IMR-90 (cell line): Measurements from ENCODE around the gene MAGEB3. TPM values are rescaled to one million over a fixed set of nuclear protein-coding genes. Genes with fewer than 3 reads are reported as not detected.

ENCODE experiments used
- ATAC-seq: fragments of 200-7000 bp; cut with Tn5 transposase; 2 replicates; pipeline ENCODE4 v1.9.1; 2020; ENCODE audit warnings: low read depth, mild to moderate bottlenecking, moderate library complexity
- BruUV-seq: library from RNA; stranded (reverse); fragments of 400-500 nt; replicated peaks from 2 replicates; lab custom pipeline; 2021; lab: Mats Ljungman, UMichigan
- CTCF ChIA-PET: fragments of 300-600 bp; formaldehyde crosslinking; extraction: SDS; loops from one replicate; lab custom pipeline; 2021; ENCODE audit warnings: antibody characterized with exemption; lab: Yijun Ruan, JAX
- POLR2A ChIA-PET: fragments of 300-600 bp; sonication (Branson Sonifier 250); formaldehyde crosslinking; loops from one replicate; lab custom pipeline; 2022; ENCODE audit warnings: antibody characterized with exemption; ENCODE audit not compliant: unreplicated experiment; lab: Charles Lee
- DNase-seq: peaks from one replicate; pipeline ENCODE4 v3.0.0; 2013
- H2AFZ ChIP-seq: replicated peaks from 2 replicates; pipeline ENCODE3; 2013; ENCODE audit warnings: low read length, mild to moderate bottlenecking; ENCODE audit not compliant: poor library complexity
- H2AK5ac ChIP-seq: 2 replicates; pipeline ENCODE4 v1.6.1; 2013; ENCODE audit warnings: low read depth, low read length, inconsistent platforms
- H2AK9ac ChIP-seq: replicated peaks from 2 replicates; pipeline ENCODE3; 2013; ENCODE audit warnings: mild to moderate bottlenecking, low read depth, low read length, moderate library complexity; ENCODE audit not compliant: poor library complexity
- H2BK120ac ChIP-seq: 2 replicates; pipeline ENCODE4 v1.6.1; 2013; ENCODE audit warnings: low read depth, low read length, inconsistent platforms
- H2BK15ac ChIP-seq: 3 replicates; pipeline ENCODE4 v1.6.1; 2013; ENCODE audit warnings: low read depth, low read length, inconsistent platforms
- H2BK20ac ChIP-seq: 2 replicates; pipeline ENCODE4 v1.6.1; 2013; ENCODE audit warnings: low read depth, mild to moderate bottlenecking, inconsistent platforms, low read length, moderate library complexity
- H2BK5ac ChIP-seq: 2 replicates; pipeline ENCODE4 v1.6.1; 2013; ENCODE audit warnings: mild to moderate bottlenecking, low read depth, low read length, inconsistent platforms; ENCODE audit not compliant: poor library complexity, severe bottlenecking
- H3K14ac ChIP-seq: replicated peaks from 2 replicates; pipeline ENCODE4 v1.6.1; 2013; ENCODE audit warnings: low read depth, low read length, inconsistent platforms
- H3K18ac ChIP-seq: 2 replicates; pipeline ENCODE4 v1.6.1; 2013; ENCODE audit warnings: low read depth, low read length, control low read depth
- H3K23ac ChIP-seq: 2 replicates; pipeline ENCODE4 v1.6.1; 2013; ENCODE audit warnings: low read depth, low read length, inconsistent platforms
- H3K27ac ChIP-seq: 2 replicates; pipeline ENCODE4 v1.5.1; 2013; ENCODE audit warnings: mild to moderate bottlenecking, control low read depth, low read length; ENCODE audit not compliant: insufficient read depth
- H3K27me3 ChIP-seq: 2 replicates; pipeline ENCODE4 v1.6.1; 2013; ENCODE audit warnings: low read length; ENCODE audit not compliant: control insufficient read depth, insufficient read depth
- H3K36me3 ChIP-seq: 2 replicates; pipeline ENCODE4 v1.6.1; 2013; ENCODE audit warnings: low read length, mixed read lengths; ENCODE audit not compliant: control insufficient read depth, insufficient read depth
- H3K4ac ChIP-seq: 2 replicates; pipeline ENCODE4 v1.6.1; 2013; ENCODE audit warnings: low read depth, low read length, inconsistent platforms
- H3K4me1 ChIP-seq: 2 replicates; pipeline ENCODE4 v1.6.1; 2013; ENCODE audit warnings: low read length, mixed read lengths; ENCODE audit not compliant: control insufficient read depth, insufficient read depth
- H3K4me2 ChIP-seq: 2 replicates; pipeline ENCODE4 v1.6.1; 2013; ENCODE audit warnings: low read depth, mild to moderate bottlenecking, control low read depth, low read length, moderate library complexity
- H3K4me3 ChIP-seq: 2 replicates; pipeline ENCODE4 v1.5.1; 2013; ENCODE audit warnings: low read depth, mild to moderate bottlenecking, control low read depth, low read length, moderate library complexity; ENCODE audit not compliant: insufficient read depth
- H3K56ac ChIP-seq: 2 replicates; pipeline ENCODE4 v1.6.1; 2013; ENCODE audit warnings: low read length, inconsistent platforms; ENCODE audit not compliant: insufficient read depth; ENCODE audit errors: extremely low read depth
- H3K79me1 ChIP-seq, 2 experiments: 2 replicates each; pipeline ENCODE4 v1.6.1; 2013; ENCODE audit warnings: low read length in 2 of 2, inconsistent platforms in 1 of 2, low read depth in 1 of 2
- H3K9ac ChIP-seq: 2 replicates; pipeline ENCODE4 v1.6.1; 2013; ENCODE audit warnings: low read depth, low read length, control low read depth
- H3K9me1 ChIP-seq: 2 replicates; pipeline ENCODE4 v1.6.1; 2013; ENCODE audit warnings: low read length, inconsistent platforms; ENCODE audit not compliant: insufficient read depth
- H3K9me3 ChIP-seq: 2 replicates; pipeline ENCODE4 v1.6.1; 2013; ENCODE audit warnings: low read length; ENCODE audit not compliant: control insufficient read depth, insufficient read depth
- H4K20me1 ChIP-seq: 2 replicates; pipeline ENCODE4 v1.6.1; 2013; ENCODE audit warnings: low read length, inconsistent platforms; ENCODE audit not compliant: insufficient read depth
- H4K5ac ChIP-seq: 2 replicates; pipeline ENCODE4 v1.6.1; 2013; ENCODE audit warnings: mild to moderate bottlenecking, low read depth, low read length, control low read depth
- H4K8ac ChIP-seq, 2 experiments: 2 replicates each; pipeline ENCODE4 v1.6.1; 2013; ENCODE audit warnings: low read depth in 2 of 2, low read length in 2 of 2, control low read depth in 1 of 2, inconsistent platforms in 1 of 2
- H4K91ac ChIP-seq: 2 replicates; pipeline ENCODE4 v1.6.1; 2013; ENCODE audit warnings: low read depth, low read length, inconsistent platforms; ENCODE audit not compliant: insufficient read depth
- BHLHE40 ChIP-seq: fragments of 150-350 bp; IDR thresholded peaks from 2 replicates; pipeline ENCODE4 v1.6.1; 2016; ENCODE audit warnings: mild to moderate bottlenecking, low read depth, low read length
- CEBPB ChIP-seq: IDR thresholded peaks from 2 replicates; pipeline ENCODE4 v1.6.1; 2012; ENCODE audit warnings: low read depth, low read length, improper control_type of control experiment
- CHD1 ChIP-seq: IDR thresholded peaks from 2 replicates; pipeline ENCODE4 v1.6.1; 2012; ENCODE audit warnings: low read depth, low read length, improper control_type of control experiment
- ELK1 ChIP-seq: fragments of 150-350 bp; IDR thresholded peaks from 2 replicates; pipeline ENCODE4 v1.6.1; 2016; ENCODE audit warnings: low read depth, mild to moderate bottlenecking, low read length, moderate library complexity, borderline replicate concordance
- FOS ChIP-seq: fragments of 150-350 bp; IDR thresholded peaks from 2 replicates; pipeline ENCODE4 v1.6.1; 2016; ENCODE audit warnings: low read depth, low read length
- MAFK ChIP-seq: IDR thresholded peaks from 2 replicates; pipeline ENCODE4 v1.6.1; 2012; ENCODE audit warnings: low read depth, low read length, improper control_type of control experiment
- MAZ ChIP-seq: IDR thresholded peaks from 2 replicates; pipeline ENCODE4 v1.6.1; 2012; ENCODE audit warnings: low read depth, mild to moderate bottlenecking, low read length, improper control_type of control experiment, moderate library complexity, borderline replicate concordance
- MXI1 ChIP-seq: IDR thresholded peaks from 2 replicates; pipeline ENCODE4 v1.6.1; 2012; ENCODE audit warnings: low read depth, mild to moderate bottlenecking, low read length, moderate library complexity, borderline replicate concordance
- NFE2L2 ChIP-seq: fragments of 150-350 bp; IDR thresholded peaks from 2 replicates; pipeline ENCODE4 v1.6.1; 2016; ENCODE audit warnings: low read depth, mild to moderate bottlenecking, low read length
- POLR2A ChIP-seq: IDR thresholded peaks from 2 replicates; pipeline ENCODE4 v1.6.1; 2012; ENCODE audit warnings: mild to moderate bottlenecking, low read depth, low read length
- RAD21 ChIP-seq: IDR thresholded peaks from 2 replicates; pipeline ENCODE4 v1.6.1; 2012; ENCODE audit warnings: low read length, improper control_type of control experiment
- RCOR1 ChIP-seq: IDR thresholded peaks from 2 replicates; pipeline ENCODE4 v1.6.1; 2012; ENCODE audit warnings: mild to moderate bottlenecking, low read length, improper control_type of control experiment; ENCODE audit not compliant: insufficient replicate concordance
- RFX5 ChIP-seq: IDR thresholded peaks from 2 replicates; pipeline ENCODE4 v1.8.0; 2012; ENCODE audit warnings: low read depth, mild to moderate bottlenecking, low read length, moderate library complexity
- SMC3 ChIP-seq: fragments of 150-350 bp; IDR thresholded peaks from 2 replicates; pipeline ENCODE4 v1.6.1; 2016; ENCODE audit warnings: low read depth, mild to moderate bottlenecking, antibody characterized with exemption, low read length, moderate library complexity
- USF2 ChIP-seq: fragments of 150-350 bp; IDR thresholded peaks from 2 replicates; pipeline ENCODE4 v1.6.1; 2017; ENCODE audit warnings: mild to moderate bottlenecking, antibody characterized with exemption, low read length, low read depth
- WGBS, 2 experiments: methylation state at CpG; one replicate each; pipeline versions ENCODE4 v1.1.5 to v1.1.7; 2013; ENCODE audit warnings: missing lambda C conversion rate in 2 of 2; ENCODE audit not compliant: insufficient read length in 1 of 2; ENCODE audit errors: extremely low coverage in 2 of 2; 5-methylcytosine and 5-hydroxymethylcytosine counted together
- dilution Hi-C: fragments of 300-500 bp; cut with HindIII; formaldehyde crosslinking; loops from one replicate; pipeline ENCODE4 v1.14.3; 2018; ENCODE audit warnings: low sequenced_read_pairs; ENCODE audit not compliant: unreplicated experiment
- in situ Hi-C: fragments of 300-500 bp; cut with MboI; formaldehyde crosslinking; loops from 3 replicates; pipeline ENCODE4 v1.14.3; 2019; ENCODE audit warnings: low sequenced_read_pairs, inconsistent platforms, mixed read lengths
- intact Hi-C: fragments of 100-400 bp; cut with micrococcal nuclease; formaldehyde crosslinking; loops from 2 replicates; pipeline ENCODE4 v1.10.0; 2022
- polyA plus RNA-seq, 3 experiments: library from polyadenylated mRNA; depleted of rRNA; stranded (reverse); fragments of >200 nt; gene quantifications; 2 replicates each; pipeline ENCODE4 v1.2.3, GENCODE V29; 2012; ENCODE audit warnings: low replicate concordance in 1 of 3
- total RNA-seq: library from RNA; depleted of rRNA; stranded (reverse); fragments of >200 nt; gene quantifications from 2 replicates; pipeline ENCODE4 v1.2.3, GENCODE V29; 2012
- TF ChIP-seq, protein P1 (sequence below): conservative IDR thresholded peaks from 2 replicates; pipeline ENCODE4 v1.5.1; 2012; ENCODE audit warnings: mild to moderate bottlenecking, low read depth, low read length, improper control_type of control experiment

Gene MAGEB3
- total and polyA plus RNA-seq, 2 of the 4 experiments (the other 2 are of a cell fraction): not detected

GRCh38 chrX:30183554-30183953 is 46.9 kb upstream of the MAGEB3 start:
- Histone ChIP-seq H3K9ac (no peak overlapping the region), H3K23ac (no peak overlapping the region), H3K4me1 (no peaks in the 10 kb centered on the region), H3K36me3 (no peaks in the 10 kb centered on the region), H2AFZ (no peak overlapping the region), H3K4ac (no peak overlapping the region), H3K9me1 (no peaks in the 10 kb centered on the region), H3K14ac (no peak overlapping the region), H4K91ac (no peak overlapping the region), H2BK120ac (no peak overlapping the region), H4K20me1 (no peaks in the 10 kb centered on the region), H3K18ac (no peak overlapping the region), H3K27ac (no peak overlapping the region), H3K4me3 (no peak overlapping the region), H2AK5ac (no peak overlapping the region), H2BK20ac (no peak overlapping the region), H4K8ac (no peak overlapping the region), H3K27me3 (peaks cover 7% of the 10 kb centered on the region), H4K5ac (no peak overlapping the region), H2AK9ac (no peak overlapping the region), H3K4me2 (no peak overlapping the region), H3K56ac (no peak overlapping the region), H2BK15ac (no peak overlapping the region), H3K79me1 (no peaks in the 10 kb centered on the region), H3K9me3 (no peaks in the 10 kb centered on the region), H2BK5ac (no peak overlapping the region)
- in situ Hi-C loops (no loop called here), intact Hi-C loops (no loop called here), dilution Hi-C loops (no loop called here)
- ATAC-seq (no peak), DNase-seq (peak; percentile 1)
- WGBS, 2 experiments: no CpG with 5 or more reads among the region's 3 CpGs
- CTCF ChIA-PET: no interaction called here
- BruUV-seq: no TSS peak
- TF ChIP-seq MAFK (no peak), RAD21 (no peak), CHD1 (no peak), USF2 (no peak), ELK1 (no peak), RFX5 (no peak), RCOR1 (no peak), POLR2A (no peak), BHLHE40 (no peak), MXI1 (no peak), MAZ (no peak), CEBPB (no peak), NFE2L2 (no peak), SMC3 (no peak), FOS (no peak)
- TF ChIP-seq, protein P1, sequence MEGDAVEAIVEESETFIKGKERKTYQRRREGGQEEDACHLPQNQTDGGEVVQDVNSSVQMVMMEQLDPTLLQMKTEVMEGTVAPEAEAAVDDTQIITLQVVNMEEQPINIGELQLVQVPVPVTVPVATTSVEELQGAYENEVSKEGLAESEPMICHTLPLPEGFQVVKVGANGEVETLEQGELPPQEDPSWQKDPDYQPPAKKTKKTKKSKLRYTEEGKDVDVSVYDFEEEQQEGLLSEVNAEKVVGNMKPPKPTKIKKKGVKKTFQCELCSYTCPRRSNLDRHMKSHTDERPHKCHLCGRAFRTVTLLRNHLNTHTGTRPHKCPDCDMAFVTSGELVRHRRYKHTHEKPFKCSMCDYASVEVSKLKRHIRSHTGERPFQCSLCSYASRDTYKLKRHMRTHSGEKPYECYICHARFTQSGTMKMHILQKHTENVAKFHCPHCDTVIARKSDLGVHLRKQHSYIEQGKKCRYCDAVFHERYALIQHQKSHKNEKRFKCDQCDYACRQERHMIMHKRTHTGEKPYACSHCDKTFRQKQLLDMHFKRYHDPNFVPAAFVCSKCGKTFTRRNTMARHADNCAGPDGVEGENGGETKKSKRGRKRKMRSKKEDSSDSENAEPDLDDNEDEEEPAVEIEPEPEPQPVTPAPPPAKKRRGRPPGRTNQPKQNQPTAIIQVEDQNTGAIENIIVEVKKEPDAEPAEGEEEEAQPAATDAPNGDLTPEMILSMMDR: no peak
- POLR2A ChIA-PET: no interaction called here
